GM23248 (cell line): ENCODE measurements around the gene NAGS. TPM values are rescaled to one million over a fixed set of nuclear protein-coding genes. Genes with fewer than 3 reads are reported as not detected.

Source experiments
- DNase-seq: peaks from one replicate; pipeline ENCODE4 v3.0.0-alpha.2; 2015
- H2AFZ ChIP-seq: fragments of 200-600 bp; sonication (generic); 2 replicates; pipeline ENCODE4 v1.6.1; 2016; ENCODE audit warnings: antibody characterized with exemption
- H3F3A ChIP-seq: fragments of 200-600 bp; sonication (generic); 2 replicates; pipeline ENCODE4 v1.6.1; 2016; ENCODE audit warnings: mild to moderate bottlenecking, antibody characterized with exemption, mixed run types; ENCODE audit not compliant: insufficient read depth
- H3K27ac ChIP-seq: fragments of 200-600 bp; sonication (generic); 2 replicates; pipeline ENCODE4 v1.5.1; 2016; ENCODE audit warnings: mild to moderate bottlenecking
- H3K27me3 ChIP-seq: fragments of 200-600 bp; sonication (generic); replicated peaks from 2 replicates; pipeline ENCODE4 v1.6.1; 2016; ENCODE audit warnings: mild to moderate bottlenecking; ENCODE audit not compliant: insufficient read depth
- H3K36me3 ChIP-seq: fragments of 200-600 bp; sonication (generic); 2 replicates; pipeline ENCODE4 v1.6.1; 2016; ENCODE audit warnings: low read depth, mild to moderate bottlenecking
- H3K4me1 ChIP-seq: fragments of 200-600 bp; sonication (generic); 2 replicates; pipeline ENCODE4 v1.6.1; 2016; ENCODE audit warnings: mild to moderate bottlenecking; ENCODE audit not compliant: insufficient read depth
- H3K4me2 ChIP-seq: fragments of 200-600 bp; sonication (generic); one replicate; pipeline ENCODE4 v1.6.1; 2016; ENCODE audit warnings: mild to moderate bottlenecking; ENCODE audit not compliant: unreplicated experiment
- H3K4me3 ChIP-seq: fragments of 200-600 bp; sonication (generic); 2 replicates; pipeline ENCODE4 v1.5.1; 2016; ENCODE audit warnings: mild to moderate bottlenecking
- H3K79me2 ChIP-seq: fragments of 200-600 bp; sonication (generic); 2 replicates; pipeline ENCODE4 v1.6.1; 2016; ENCODE audit warnings: mild to moderate bottlenecking; ENCODE audit not compliant: insufficient read depth
- H3K9ac ChIP-seq: fragments of 200-600 bp; sonication (generic); 2 replicates; pipeline ENCODE4 v1.6.1; 2016; ENCODE audit warnings: mild to moderate bottlenecking
- H3K9me2 ChIP-seq: fragments of 200-600 bp; sonication (generic); 2 replicates; pipeline ENCODE4 v1.6.1; 2016; ENCODE audit warnings: mixed run types, mild to moderate bottlenecking, moderate library complexity; ENCODE audit not compliant: insufficient read depth
- H3K9me3 ChIP-seq: fragments of 200-600 bp; sonication (generic); one replicate; pipeline ENCODE4 v1.6.1; 2017; ENCODE audit warnings: low read depth
- H4K20me1 ChIP-seq: fragments of 200-600 bp; sonication (generic); 2 replicates; pipeline ENCODE4 v1.6.0; 2016; ENCODE audit not compliant: insufficient read depth
- EZH2 ChIP-seq: fragments of 200-600 bp; sonication (generic); IDR thresholded peaks from 2 replicates; pipeline ENCODE4 v1.6.1; 2018; ENCODE audit warnings: antibody characterized with exemption, mild to moderate bottlenecking; ENCODE audit not compliant: insufficient read depth, poor library complexity, severe bottlenecking
- EZH2phosphoT487 ChIP-seq: fragments of 200-600 bp; sonication (generic); IDR thresholded peaks from 2 replicates; pipeline ENCODE4 v1.6.1; 2018; ENCODE audit warnings: antibody characterized with exemption, moderate library complexity, mild to moderate bottlenecking, low read depth; ENCODE audit not compliant: insufficient read depth
- WGBS, 2 experiments: methylation state at CpG; one replicate each; pipeline ENCODE4 v1.1.6; 2015 to 2017; ENCODE audit warnings: low lambda C conversion rate in 2 of 2, low coverage in 1 of 2; ENCODE audit errors: missing lambda C conversion rate in 2 of 2; 5-methylcytosine and 5-hydroxymethylcytosine counted together
- in situ Hi-C: fragments of 300-500 bp; cut with MboI; formaldehyde crosslinking; loops from 2 replicates; pipeline ENCODE4 v1.15.0; 2020
- polyA plus RNA-seq: library from polyadenylated mRNA; unstranded; fragments of >200 nt; fragmentation: Nextera tagmentation; extraction: Ambion mirVana; gene quantifications from 2 replicates; pipeline ENCODE4 v1.2.1, GENCODE V29; 2016
- total RNA-seq: library from RNA; depleted of rRNA; stranded (reverse); fragments of >200 nt; shearing (Covaris generic); gene quantifications from 2 replicates; pipeline ENCODE4 v1.2.3, GENCODE V29; 2014

Gene NAGS
- total and polyA plus RNA-seq, 2 experiments from 2014 or later: 1.6 to 1.8 TPM

- H3F3A ChIP-seq: no peaks in the 10 kb centered on the region; the same call in 1 of the 2 replicates
- H3K27me3 ChIP-seq: no peaks in the 10 kb centered on the region
- peak overlapping the region; percentile 75 for H3K4me3 ChIP-seq
- 2 to 8% methylated on average over 16 to 21 of the region's 21 CpGs for WGBS, 2 experiments
- H4K20me1 ChIP-seq: no peaks in the 10 kb centered on the region
- H3K4me1 ChIP-seq: peaks cover 10% of the 10 kb centered on the region
- no peak for DNase-seq
- peak overlapping the region; percentile 72 for H3K4me2 ChIP-seq
- H3K9me3 ChIP-seq: no peaks in the 10 kb centered on the region
- peak overlapping the region; percentile 72 for H2AFZ ChIP-seq
- 0 out of 2 replicates have a peak, but pooled peaks cover 5% of the 10 kb centered on the region for H3K79me2 ChIP-seq
- in situ Hi-C loops: no loop called here
- no peak for TF ChIP-seq EZH2phosphoT487
- no peak for TF ChIP-seq EZH2
- no peaks in the 10 kb centered on the region for H3K9me2 ChIP-seq
- peak overlapping the region; percentile 51 for H3K27ac ChIP-seq
- peak overlapping the region; percentile 76 for H3K9ac ChIP-seq
- H3K36me3 ChIP-seq: no peaks in the 10 kb centered on the region
Observed at GRCh38 chr17:44006272-44006597, 1.8 kb downstream of the NAGS start.

- Histone ChIP-seq H3K9me2 (no peaks in the 10 kb centered on the region), H3K36me3 (no peaks in the 10 kb centered on the region), H3K79me2 (0 out of 2 replicates have a peak, but pooled peaks cover 5% of the 10 kb centered on the region), H3K9me3 (no peaks in the 10 kb centered on the region), H3K4me2 (peak overlapping the region; percentile 72), H3K9ac (peak overlapping the region; percentile 76), H2AFZ (peak overlapping the region; percentile 72), H3K4me1 (peaks cover 10% of the 10 kb centered on the region), H3K27me3 (no peaks in the 10 kb centered on the region), H4K20me1 (no peaks in the 10 kb centered on the region), H3K4me3 (peak overlapping the region; percentile 75), H3F3A (no peaks in the 10 kb centered on the region; the same call in 1 of the 2 replicates), H3K27ac (peak overlapping the region; percentile 51)
- TF ChIP-seq EZH2phosphoT487 (no peak), EZH2 (no peak)
- WGBS, 2 experiments: 1 to 3% methylated on average over 19 to 39 of the region's 40 CpGs
- DNase-seq: peak; percentile 98
- in situ Hi-C loops: no loop called here
Observed at GRCh38 chr17:44006598-44007345, 2.4 kb downstream of the NAGS start.

GRCh38 chr17:44007346-44008204 is 3.2 kb downstream of the NAGS start:
- H3K4me3 ChIP-seq: peak overlapping the region; percentile 75
- 0 out of 2 replicates have a peak, but pooled peaks cover 5% of the 10 kb centered on the region for H3K79me2 ChIP-seq
- no peaks in the 10 kb centered on the region for H4K20me1 ChIP-seq
- TF ChIP-seq EZH2phosphoT487: no peak
- TF ChIP-seq EZH2: no peak
- peak overlapping the region; percentile 72 for H2AFZ ChIP-seq
- H3F3A ChIP-seq: no peaks in the 10 kb centered on the region; the same call in 1 of the 2 replicates
- in situ Hi-C loops: no loop called here
- no peaks in the 10 kb centered on the region for H3K27me3 ChIP-seq
- DNase-seq: peak; percentile 38
- WGBS, 2 experiments: 9% methylated on average over 37 of the region's 37 CpGs
- H3K4me1 ChIP-seq: peaks cover 6% of the 10 kb centered on the region; the same call in 1 of the 2 replicates
- H3K36me3 ChIP-seq: no peaks in the 10 kb centered on the region
- H3K9ac ChIP-seq: peak overlapping the region; percentile 76
- H3K9me3 ChIP-seq: no peaks in the 10 kb centered on the region
- H3K9me2 ChIP-seq: no peaks in the 10 kb centered on the region
- peak overlapping the region; percentile 72 for H3K4me2 ChIP-seq
- H3K27ac ChIP-seq: peak overlapping the region; percentile 14; the same call in 1 of the 2 replicates

GRCh38 chr17:44008205-44008909 is 3.9 kb downstream of the NAGS start:
- Histone ChIP-seq H3K27ac (no peak overlapping the region), H3K9me2 (no peaks in the 10 kb centered on the region), H3K27me3 (no peaks in the 10 kb centered on the region), H3K4me1 (peaks cover 6% of the 10 kb centered on the region; the same call in 1 of the 2 replicates), H3K4me3 (peak overlapping the region; percentile 75), H3K79me2 (0 out of 2 replicates have a peak, but pooled peaks cover 5% of the 10 kb centered on the region), H3K9ac (peak overlapping the region; percentile 76), H3K9me3 (no peaks in the 10 kb centered on the region), H3F3A (no peaks in the 10 kb centered on the region; the same call in 1 of the 2 replicates), H3K4me2 (peak overlapping the region; percentile 72), H4K20me1 (no peaks in the 10 kb centered on the region), H2AFZ (no peak overlapping the region), H3K36me3 (no peaks in the 10 kb centered on the region)
- DNase-seq: no peak
- no peak for TF ChIP-seq EZH2phosphoT487
- no peak for TF ChIP-seq EZH2
- in situ Hi-C loops: no loop called here
- 70 to 74% methylated on average over 6 of the region's 6 CpGs for WGBS, 2 experiments
